Common myeloid progenitor, CD34-positive (primary cell): ENCODE measurements around the gene TUG1.

Experiments
- CTCF ChIA-PET: fragments of 350-600 bp; sonication (Branson Sonifier 250); formaldehyde crosslinking; loops from one replicate; lab custom pipeline; 2021; ENCODE audit warnings: antibody characterized with exemption; lab: Charles Lee
- POLR2A ChIA-PET: fragments of 350-600 bp; sonication (Branson Sonifier 250); formaldehyde crosslinking; loops from one replicate; lab custom pipeline; 2021; ENCODE audit warnings: antibody characterized with exemption; lab: Charles Lee
- DNase-seq, 3 donors: peaks; one replicate each; pipeline versions ENCODE4 v3.0.0 to v3.0.0-alpha.2; 2013
- H3K27ac ChIP-seq, 2 experiments: 1 replicate in 1 of 2; 2 replicates in 1 of 2; pipeline ENCODE4 v1.7.0; 2013; ENCODE audit warnings: inconsistent platforms in 2 of 2, low read length in 2 of 2, mild to moderate bottlenecking in 2 of 2, low read depth in 1 of 2, moderate library complexity in 1 of 2; ENCODE audit not compliant: severe bottlenecking in 2 of 2, insufficient read depth in 1 of 2, poor library complexity in 1 of 2
- H3K27me3 ChIP-seq, 5 experiments: replicated peaks in 2 of 5; 1 replicate in 3 of 5; 2 replicates in 2 of 5; pipeline versions ENCODE4 v1.6.1 to v1.7.0; 2013; ENCODE audit warnings: low read length in 4 of 5, mild to moderate bottlenecking in 2 of 5, moderate library complexity in 2 of 5, inconsistent platforms in 1 of 5; ENCODE audit not compliant: insufficient read depth in 5 of 5, control insufficient read depth in 4 of 5
- H3K36me3 ChIP-seq, 4 experiments: 1 replicate in 2 of 4; 2 replicates in 2 of 4; pipeline versions ENCODE4 v1.6.1 to v1.7.0; 2013; ENCODE audit warnings: low read length in 3 of 4, control low read depth in 1 of 4, mild to moderate bottlenecking in 1 of 4; ENCODE audit not compliant: control insufficient read depth in 4 of 4, insufficient read depth in 4 of 4
- H3K4me1 ChIP-seq, 4 experiments: 1 replicate in 3 of 4; 2 replicates in 1 of 4; pipeline versions ENCODE4 v1.6.1 to v1.7.1; 2013; ENCODE audit warnings: low read length in 3 of 4, mild to moderate bottlenecking in 3 of 4, control low read depth in 1 of 4, inconsistent platforms in 1 of 4, moderate library complexity in 1 of 4; ENCODE audit not compliant: control insufficient read depth in 4 of 4, insufficient read depth in 4 of 4; ENCODE audit errors: control extremely low read depth in 1 of 4
- H3K4me3 ChIP-seq, 7 experiments: 1 replicate in 4 of 7; 2 replicates in 3 of 7; pipeline versions ENCODE4 v1.5.1 to v1.7.0; 2013; ENCODE audit warnings: mild to moderate bottlenecking in 7 of 7, low read length in 6 of 7, moderate library complexity in 6 of 7, inconsistent platforms in 2 of 7, low read depth in 2 of 7, control low read depth in 1 of 7; ENCODE audit not compliant: insufficient read depth in 4 of 7, control insufficient read depth in 1 of 7; ENCODE audit errors: extremely low read depth in 1 of 7
- H3K9me3 ChIP-seq, 5 experiments: 1 replicate in 4 of 5; 2 replicates in 1 of 5; pipeline versions ENCODE4 v1.6.1 to v1.7.1; 2013; ENCODE audit warnings: low read length in 4 of 5, mild to moderate bottlenecking in 2 of 5, inconsistent platforms in 1 of 5, low read depth in 1 of 5, moderate library complexity in 1 of 5; ENCODE audit not compliant: control insufficient read depth in 4 of 5, insufficient read depth in 2 of 5; ENCODE audit errors: control extremely low read depth in 1 of 5
- WGBS: methylation state at CpG from one replicate; pipeline ENCODE4 v1.1.5; 2013; ENCODE audit not compliant: insufficient coverage; 5-methylcytosine and 5-hydroxymethylcytosine counted together

The TUG1 gene

GRCh38 chr22:30979932-30980331, 10.9 kb downstream of the TUG1 start:
- peaks cover 3 to 24% (median 9%) of the 10 kb centered on the region in 4 experiments for H3K36me3 ChIP-seq
- ChIA-PET POLR2A (no interaction called here), CTCF (no interaction called here)
- peaks cover 20 to 74% (median 23%) of the 10 kb centered on the region in 5 experiments for H3K9me3 ChIP-seq
- H3K27ac ChIP-seq, result no peak overlapping the region
- no peaks in the 10 kb centered on the region for H3K27me3 ChIP-seq
- no peak for DNase-seq
- WGBS, result 92% methylated on average over 3 of the region's 3 CpGs
- H3K4me3 ChIP-seq, result no peak overlapping the region
- no peaks in the 10 kb centered on the region for H3K4me1 ChIP-seq

- peaks cover 5 to 63% (median 10%) of the 10 kb centered on the region in 5 experiments for H3K9me3 ChIP-seq
- H3K4me1 ChIP-seq, result no peaks in the 10 kb centered on the region
- H3K4me3 ChIP-seq, result no peak overlapping the region
- CTCF ChIA-PET, result no interaction called here
- 100% methylated on average over 1 of the region's 2 CpGs for WGBS
- H3K27me3 ChIP-seq, result no peaks in the 10 kb centered on the region
- peaks cover 0 to 3% (median 0%) of the 10 kb centered on the region in 4 experiments for H3K36me3 ChIP-seq
- POLR2A ChIA-PET, result no interaction called here
- DNase-seq, result no peak
- no peak overlapping the region for H3K27ac ChIP-seq
Measured at GRCh38 chr22:30982512-30982911, 13.4 kb downstream of the TUG1 start.

GRCh38 chr22:30984317-30984716, 15.3 kb downstream of the TUG1 start:
- no peaks in the 10 kb centered on the region for H3K27me3 ChIP-seq
- ChIA-PET POLR2A (no interaction called here), CTCF (no interaction called here)
- 100% methylated on average over 1 of the region's 2 CpGs for WGBS
- H3K4me3 ChIP-seq, result no peak overlapping the region
- H3K36me3 ChIP-seq, result no peaks in the 10 kb centered on the region
- peaks cover 0 to 54% (median 5%) of the 10 kb centered on the region in 5 experiments for H3K9me3 ChIP-seq
- peaks cover 0 to 3% (median 0%) of the 10 kb centered on the region in 4 experiments for H3K4me1 ChIP-seq
- no peak for DNase-seq
- no peak overlapping the region for H3K27ac ChIP-seq

GRCh38 chr22:30985561-30986208, 16.6 kb downstream of the TUG1 start:
- H3K4me3 ChIP-seq, result no peak overlapping the region
- ChIA-PET POLR2A (no interaction called here), CTCF (no interaction called here)
- peaks cover 0 to 44% (median 5%) of the 10 kb centered on the region in 5 experiments for H3K9me3 ChIP-seq
- no peak overlapping the region for H3K27ac ChIP-seq
- no peak for DNase-seq
- H3K27me3 ChIP-seq, result no peaks in the 10 kb centered on the region
- peaks cover 0 to 10% (median under 1%) of the 10 kb centered on the region in 4 experiments for H3K4me1 ChIP-seq
- no peaks in the 10 kb centered on the region for H3K36me3 ChIP-seq
- WGBS, result 50% methylated on average over 2 of the region's 4 CpGs

GRCh38 chr22:30989474-30989873, 20.4 kb downstream of the TUG1 start:
- Histone ChIP-seq H3K27ac (no peak overlapping the region), H3K4me1 (peaks cover 0 to 10% (median under 1%) of the 10 kb centered on the region in 4 experiments), H3K9me3 (peaks cover 0 to 34% (median 3%) of the 10 kb centered on the region in 5 experiments), H3K4me3 (no peak overlapping the region), H3K36me3 (no peaks in the 10 kb centered on the region), H3K27me3 (no peaks in the 10 kb centered on the region)
- CTCF ChIA-PET, result no interaction called here
- DNase-seq, result peak in 1 of 3 donors; percentile 18
- POLR2A ChIA-PET, result no interaction called here

GRCh38 chr22:30990690-30991089, 21.6 kb downstream of the TUG1 start:
- POLR2A ChIA-PET, result no interaction called here

GRCh38 chr22:30992565-30992964, 23.5 kb downstream of the TUG1 start:
- POLR2A ChIA-PET, result interaction anchor here (0.6 kb wide), 1 partner anchor 196 kb away, joined by 4 read pairs; no protein-coding TSS in a partner anchor
- no peak overlapping the region for H3K4me3 ChIP-seq
- 69% methylated on average over 2 of the region's 2 CpGs for WGBS
- no peaks in the 10 kb centered on the region for H3K36me3 ChIP-seq
- no peaks in the 10 kb centered on the region for H3K27me3 ChIP-seq
- H3K9me3 ChIP-seq, result peaks cover 0 to 16% (median 3%) of the 10 kb centered on the region in 5 experiments
- no peak overlapping the region for H3K27ac ChIP-seq
- CTCF ChIA-PET, result no interaction called here
- peaks cover 0 to 12% (median under 1%) of the 10 kb centered on the region in 4 experiments for H3K4me1 ChIP-seq
- no peak for DNase-seq

More at GRCh38 chr22:30990690-30991089, 21.6 kb downstream of the TUG1 start:
- WGBS, result no CpG with 5 or more reads among the region's 1 CpG
- Histone ChIP-seq H3K4me3 (no peak overlapping the region), H3K36me3 (no peaks in the 10 kb centered on the region), H3K4me1 (peaks cover 0 to 10% (median under 1%) of the 10 kb centered on the region in 4 experiments), H3K9me3 (peaks cover 0 to 26% (median 3%) of the 10 kb centered on the region in 5 experiments), H3K27ac (no peak overlapping the region), H3K27me3 (no peaks in the 10 kb centered on the region)
- DNase-seq, result no peak
- CTCF ChIA-PET, result no interaction called here
